Endometrial microvascular endothelial cells (primary cell): ENCODE data around the gene ANKRD11. TPM values are rescaled to one million over a fixed set of nuclear protein-coding genes. Genes with fewer than 3 reads are reported as not detected.
"Not testable (repeated sequence)": the region's sequence is repeated elsewhere in the genome, so short reads cannot be mapped to it uniquely, and the experiment has no call there.

Source experiments
- in situ Hi-C: cut with HindIII; loops from 2 replicates; pipeline ENCODE4 v1.10.0; 2017; ENCODE audit warnings: low sequenced_read_pairs, low pct_unique_long_range_greater_than_20kb; ENCODE audit errors: inconsistent ontology term
- total RNA-seq: library from RNA; depleted of rRNA; stranded (reverse); fragments of >200 nt; gene quantifications from one replicate; pipeline ENCODE4 v1.2.3, GENCODE V29; 2015; ENCODE audit errors: inconsistent ontology term

The ANKRD11 gene
- total RNA-seq, 1 donor from 2014 or later, result 72.5 TPM

DNA sequence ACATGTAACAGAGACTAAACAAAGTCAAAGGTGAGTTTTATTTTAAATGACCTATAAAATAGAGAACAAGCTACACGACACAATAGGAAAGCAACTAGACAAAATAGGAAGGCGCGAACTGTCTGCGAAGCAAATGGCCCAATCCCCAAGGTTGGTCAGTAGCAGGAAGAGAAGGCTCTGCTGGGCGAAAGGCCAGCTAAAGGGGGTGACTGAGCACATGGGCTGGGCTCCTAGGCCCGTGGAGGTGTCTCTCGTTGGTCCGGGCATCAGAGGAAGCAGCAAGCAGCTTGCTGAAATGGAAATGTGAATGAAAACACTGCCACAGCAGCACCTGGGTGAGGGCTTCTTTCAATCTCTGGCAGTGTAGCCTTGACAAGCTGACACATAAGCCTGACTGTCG is 143.5 kb downstream of the ANKRD11 start:
- in situ Hi-C loops, result no loop called here

DNA sequence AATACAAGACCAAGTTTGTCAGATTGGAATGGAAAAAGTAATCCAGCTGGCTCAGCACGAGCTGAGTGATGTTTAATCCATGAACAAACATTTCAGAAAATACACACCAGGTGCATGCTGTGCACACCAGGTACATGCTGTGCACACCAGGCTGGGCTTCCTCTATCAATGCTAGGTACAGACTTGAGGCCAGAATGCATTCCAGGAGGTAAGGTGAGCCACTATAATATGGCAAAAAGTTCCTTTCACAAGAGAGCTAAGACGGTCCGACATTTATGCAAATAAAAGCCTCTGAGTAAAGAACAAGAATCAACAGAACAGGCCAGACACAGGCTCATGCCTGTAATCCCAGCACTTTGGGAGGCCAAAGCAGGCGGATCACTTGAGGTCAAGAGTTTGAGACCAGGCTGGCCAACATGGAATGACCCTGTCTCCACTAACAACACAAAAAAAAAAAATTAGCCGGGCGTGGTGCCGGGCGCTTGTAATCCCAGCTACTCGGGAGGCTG is 144.7 kb downstream of the ANKRD11 start:
- in situ Hi-C loops, result no loop called here

DNA sequence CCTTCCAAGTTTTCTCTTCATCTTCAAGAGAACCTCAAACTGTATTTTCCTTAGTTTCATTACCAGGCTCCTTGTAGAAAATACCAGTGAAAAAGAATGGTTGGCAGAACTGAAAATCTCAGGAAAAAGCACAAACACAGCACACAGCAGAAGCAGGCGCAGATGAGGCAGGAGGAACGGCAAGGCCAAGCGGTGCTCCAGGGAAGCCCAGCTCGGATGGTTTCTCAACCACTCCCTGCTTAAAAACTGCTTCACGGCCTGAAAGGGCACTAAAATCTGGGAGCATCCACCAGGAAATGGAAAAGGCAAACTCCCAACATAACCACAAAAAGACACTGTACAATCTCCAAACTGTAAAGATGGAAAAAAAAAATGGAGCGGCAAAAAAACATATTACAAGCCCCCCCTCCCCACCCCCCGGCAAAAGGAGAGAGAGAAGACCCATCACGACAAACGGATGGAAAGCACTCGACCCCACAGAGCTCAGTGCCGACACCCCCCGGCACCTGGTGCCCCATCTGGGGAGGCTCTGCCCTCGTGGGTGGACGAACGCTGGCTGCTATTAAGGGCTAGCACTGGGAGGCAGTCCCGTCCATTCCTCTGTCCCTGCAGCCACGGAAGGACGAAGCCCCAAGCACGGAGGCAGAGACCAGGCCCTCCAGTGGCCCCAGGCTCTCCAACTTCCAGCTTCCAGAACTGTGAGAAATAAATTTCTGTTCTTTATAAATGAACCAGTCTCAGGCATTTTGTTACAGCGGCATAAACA is 145.3 kb downstream of the ANKRD11 start:
- in situ Hi-C loops, result no loop called here

- in situ Hi-C loops, result no loop called here
Observed at GRCh38 chr16:89344458-89344834, 145.9 kb downstream of the ANKRD11 start.

- in situ Hi-C loops, result no loop called here
Observed at GRCh38 chr16:89343501-89344457, 146.6 kb downstream of the ANKRD11 start.

DNA sequence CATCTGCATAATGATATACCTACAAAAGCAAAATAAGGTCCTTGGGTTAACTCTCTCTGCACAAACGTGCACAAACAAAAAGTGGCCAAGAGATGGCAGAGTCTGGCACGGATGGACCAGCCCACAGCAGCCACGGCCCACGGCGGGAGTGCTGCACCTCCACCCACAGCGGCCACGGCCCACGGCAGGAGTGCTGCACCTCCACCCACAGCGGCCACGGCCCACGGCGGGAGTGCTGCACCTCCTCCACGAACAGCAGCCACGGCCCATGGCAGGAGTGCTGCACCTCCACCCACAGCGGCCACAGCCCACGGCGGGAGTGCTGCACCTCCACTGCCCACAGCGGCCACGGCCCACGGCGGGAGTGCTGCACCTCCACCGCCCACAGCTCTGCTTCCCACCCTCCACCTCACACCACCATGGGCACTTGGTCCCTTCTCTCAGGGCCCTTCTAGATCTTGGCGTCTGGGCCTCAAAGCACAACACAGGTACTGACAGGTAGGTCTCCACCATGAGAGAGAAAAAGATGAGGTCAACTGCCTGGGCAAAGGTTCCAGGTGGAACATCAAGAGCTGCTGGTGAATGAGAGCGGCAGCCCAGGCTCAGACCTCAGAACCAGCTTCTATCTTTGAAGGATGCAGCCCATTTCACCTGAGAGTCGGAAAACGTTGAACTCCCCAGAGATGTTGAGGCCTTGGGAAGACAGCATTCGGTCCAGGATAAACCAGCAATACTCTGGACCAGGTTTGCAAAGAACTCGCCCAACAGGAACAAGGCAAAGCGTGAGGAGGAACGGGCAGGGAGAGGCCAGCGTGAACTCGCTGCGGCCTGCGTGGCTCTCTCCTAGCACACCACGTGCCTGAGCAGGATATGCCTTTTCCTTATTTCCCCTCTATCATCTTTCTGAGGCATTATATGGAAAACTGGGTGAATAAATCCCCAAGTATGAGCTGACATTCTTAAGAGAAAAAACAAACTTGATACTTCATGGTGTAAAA is 148.4 kb downstream of the ANKRD11 start:
- in situ Hi-C loops, result no loop called here

DNA sequence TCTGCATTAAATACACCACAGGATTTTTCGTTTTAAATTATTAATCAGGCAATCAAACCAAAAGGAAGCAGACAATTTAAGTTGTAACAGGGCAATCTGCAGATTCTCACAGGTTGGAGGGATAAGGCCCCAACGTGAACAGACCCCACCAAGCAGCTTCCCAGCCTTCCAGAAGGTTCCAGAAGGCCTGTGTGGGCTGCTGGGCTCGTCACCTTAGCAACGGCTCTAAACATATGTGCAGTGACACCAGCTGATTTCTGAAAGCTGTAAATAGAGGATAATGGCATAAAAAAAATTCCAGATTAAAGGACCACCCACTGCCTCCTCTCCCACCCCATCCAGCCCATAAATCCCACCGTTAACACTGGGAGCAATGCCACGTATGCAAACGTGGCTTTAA is 149.1 kb downstream of the ANKRD11 start:
- in situ Hi-C loops, result no loop called here

- in situ Hi-C loops, result no loop called here
Observed at GRCh38 chr16:89338863-89339262, 151.5 kb downstream of the ANKRD11 start.

- in situ Hi-C loops, result no loop called here
Observed at GRCh38 chr16:89337965-89338364, 152.4 kb downstream of the ANKRD11 start.

GRCh38 chr16:89335803-89336485 is 154.4 kb downstream of the ANKRD11 start:
- in situ Hi-C loops, result no loop called here

DNA sequence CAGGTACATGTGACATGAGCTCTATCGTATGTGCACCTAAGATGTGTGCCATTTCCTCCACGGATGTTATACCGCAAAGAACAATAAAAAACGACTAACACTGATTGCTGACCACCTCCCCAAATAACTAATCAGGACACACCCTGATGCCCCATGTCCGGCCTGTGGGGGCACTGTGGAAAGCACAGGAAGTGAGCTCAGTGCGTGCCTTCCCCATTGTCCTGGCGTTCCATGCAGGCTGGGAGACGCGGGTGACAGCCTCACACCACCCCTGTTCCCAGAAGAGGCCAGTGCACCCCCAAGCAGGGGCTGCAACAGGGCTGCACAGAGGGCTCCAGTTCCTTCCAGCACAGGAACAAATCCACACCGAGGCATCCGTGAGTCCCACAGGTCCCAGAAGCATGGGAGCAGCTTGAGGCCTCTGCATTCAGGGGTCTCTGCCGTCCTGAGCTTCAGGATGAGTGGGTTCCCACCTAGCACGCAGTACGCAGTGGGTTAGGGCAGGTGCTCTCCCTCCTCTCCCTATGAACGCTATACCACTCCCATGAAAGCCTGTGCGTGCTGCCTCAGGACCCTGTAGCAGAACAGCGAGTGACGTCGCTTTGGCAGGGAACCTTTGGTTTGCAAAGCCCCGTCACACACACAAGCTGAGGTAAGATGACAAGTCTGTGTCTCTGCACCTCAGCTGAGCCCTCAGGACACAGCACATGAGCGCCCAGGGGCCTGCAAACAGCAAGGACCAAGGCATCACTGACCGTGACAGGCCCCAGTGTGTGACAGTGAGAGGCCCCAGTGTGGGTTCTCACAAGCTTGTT is 155.2 kb downstream of the ANKRD11 start:
- in situ Hi-C loops, result no loop called here

- in situ Hi-C loops, result no loop called here
Observed at GRCh38 chr16:89334461-89334860, 155.9 kb downstream of the ANKRD11 start.

DNA sequence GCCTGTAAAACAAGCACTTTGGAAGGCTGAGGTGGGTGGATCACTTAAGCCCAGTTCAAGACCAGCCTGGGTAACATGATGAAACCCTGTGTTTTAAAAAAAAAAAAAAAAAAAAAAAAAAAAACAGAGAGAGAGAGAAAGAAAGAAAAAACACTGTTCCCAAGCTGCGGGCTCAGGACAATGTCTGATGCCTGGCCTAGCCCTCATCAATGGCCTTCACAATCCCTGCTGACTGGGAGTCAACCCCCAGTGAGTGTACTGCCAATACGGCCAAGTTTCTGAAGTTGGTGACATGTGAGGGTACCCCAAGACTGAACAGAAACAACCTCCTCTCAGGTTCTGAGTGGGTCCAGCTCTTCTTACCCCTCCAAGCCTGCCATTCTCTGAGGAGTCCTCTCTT is 156.3 kb downstream of the ANKRD11 start:
- in situ Hi-C loops, result no loop called here

GRCh38 chr16:89333401-89334001 is 156.9 kb downstream of the ANKRD11 start:
- in situ Hi-C loops, result not testable (repeated sequence)

- in situ Hi-C loops, result no loop called here
Observed at GRCh38 chr16:89332902-89333245, 157.5 kb downstream of the ANKRD11 start.

DNA sequence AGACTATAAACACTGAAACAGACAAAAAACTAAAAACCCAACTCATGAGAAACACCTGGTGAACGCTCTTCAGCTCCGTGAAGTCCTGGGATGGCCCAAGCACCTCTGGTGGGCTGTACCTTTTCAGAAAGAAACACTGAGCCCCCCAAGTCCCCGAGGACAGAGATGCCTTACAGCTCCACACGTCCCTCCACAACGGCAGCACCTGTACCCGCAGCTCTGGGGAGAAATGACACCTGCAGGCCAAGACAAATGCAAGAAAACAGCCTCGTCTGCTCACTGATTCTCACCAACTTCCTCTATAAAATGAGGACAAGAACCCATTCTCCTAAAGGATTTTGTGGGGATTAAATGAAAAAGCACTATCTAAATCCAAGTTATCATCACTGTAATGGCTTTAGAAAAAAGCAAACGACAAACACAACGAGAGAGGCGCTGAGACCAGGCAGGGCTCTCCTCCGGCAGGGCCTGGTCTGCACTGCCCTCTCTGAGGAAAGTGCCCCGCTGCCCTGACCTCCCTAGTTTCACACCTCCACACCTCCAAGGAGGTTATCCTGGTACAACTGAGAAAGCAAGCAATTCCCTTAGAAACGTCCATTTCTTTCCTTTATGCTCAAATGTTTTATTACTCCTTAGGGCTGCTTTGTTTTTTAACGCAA is 158.0 kb downstream of the ANKRD11 start:
- in situ Hi-C loops, result no loop called here
